ENCODE data around the gene NHSL2. TPM values are rescaled to one million over a fixed set of nuclear protein-coding genes. Genes with fewer than 3 reads are reported as not detected.

Gene NHSL2
- total and polyA plus RNA-seq, 7 experiments from 2014 or later: 0.18 to 17.0 (median 0.54) TPM

GRCh38 chrX:72180539-72180938 is 269.9 kb downstream of the NHSL2 start:
- ChIA-PET POLR2A (interaction anchor here (1.2 to 2.4 kb wide), 4 partner anchors 8 to 97 kb away, joined by 3 to 12 read pairs (median 6); partner anchors contain the start of gene RPS4X), CTCF (interaction anchor here (1.6 kb wide), 1 partner anchor 96 kb away, joined by 4 read pairs; the partner anchor contains the start of gene RPS4X)
- peaks cover 0 to 5% (median 3%) of the 10 kb centered on the region in 5 donors for H3K36me3 Mint-ChIP-seq
- Histone ChIP-seq H3K4me3 (ENCODE audit: low read length) (peak overlapping the region; percentile 65), H3K9me3 (ENCODE audit: control insufficient read depth in 2 of 3, low read length in 3 of 3) (no peaks in the 10 kb centered on the region), H3K27me3 (ENCODE audit: control insufficient read depth in 2 of 2, insufficient read depth in 2 of 2, low read length in 2 of 2) (no peaks in the 10 kb centered on the region), H3K4me1 (ENCODE audit: control insufficient read depth in 2 of 2, insufficient read depth in 2 of 2, low read length in 2 of 2) (peaks cover 8 to 19% of the 10 kb centered on the region in 2 donors), H3K27ac (ENCODE audit: low read depth, low read length) (peak overlapping the region; percentile 74), H3K36me3 (ENCODE audit: control insufficient read depth in 2 of 3, insufficient read depth in 3 of 3, low read length in 3 of 3) (no peaks in the 10 kb centered on the region)
- H3K9me3 Mint-ChIP-seq: no peaks in the 10 kb centered on the region
- peak overlapping the region in 7 of 9 donors; percentile 2 to 77 (median 21) for H3K27ac Mint-ChIP-seq
- ATAC-seq (no peak), DNase-seq (no peak)
- H3K4me1 Mint-ChIP-seq: peaks cover 4 to 18% (median 16%) of the 10 kb centered on the region in 7 donors
- intact Hi-C loops (cut with micrococcal nuclease): loop anchor here (2.0 to 10.0 kb wide), 7 partner anchors 40 to 162 kb away; partner anchors contain the start of genes ERCC6L (in 2 of the 2), RPS4X (in 1 of the 2) and RTL5 (in 1 of the 2)
- peak overlapping the region in 2 of 10 donors; percentile 26 to 52 for H3K4me3 Mint-ChIP-seq
- H3K27me3 Mint-ChIP-seq: peaks cover 0 to 4% (median 0%) of the 10 kb centered on the region in 5 donors

GRCh38 chrX:72181178-72182125 is 270.8 kb downstream of the NHSL2 start, which contains the start of gene PIN4:
TSS of gene PIN4 (plus strand) at chrX:72181757. CDS start at chrX:72181786, 29 bp downstream.
- Histone ChIP-seq H3K4me3 (ENCODE audit: low read length) (peak within 1 kb of the TSS; percentile 65), H3K27ac (ENCODE audit: low read depth, low read length) (peak within 1 kb of the TSS; percentile 74), H3K36me3 (ENCODE audit: control insufficient read depth in 2 of 3, insufficient read depth in 3 of 3, low read length in 3 of 3) (no peaks in the 10 kb centered on the region), H3K9me3 (ENCODE audit: control insufficient read depth in 2 of 3, low read length in 3 of 3) (no peaks in the 10 kb centered on the region), H3K27me3 (ENCODE audit: control insufficient read depth in 2 of 2, insufficient read depth in 2 of 2, low read length in 2 of 2) (no peaks in the 10 kb centered on the region), H3K4me1 (ENCODE audit: control insufficient read depth in 2 of 2, insufficient read depth in 2 of 2, low read length in 2 of 2) (peaks cover 8 to 19% of the 10 kb centered on the region in 2 donors)
- Mint-ChIP-seq H3K27me3 (no peaks in the 10 kb centered on the region), H3K4me1 (peaks cover 4 to 24% (median 16%) of the 10 kb centered on the region in 7 donors), H3K36me3 (peaks cover 0 to 8% (median 4%) of the 10 kb centered on the region in 5 donors), H3K4me3 (no peak within 1 kb of the TSS), H3K27ac (peak within 1 kb of the TSS in 1 of 9 donors; percentile 4), H3K9me3 (no peaks in the 10 kb centered on the region)
- CTCF ChIA-PET: interaction anchor here (0.6 to 1.6 kb wide), 3 partner anchors 12 to 96 kb away, joined by 3 to 4 read pairs (median 4); partner anchors contain the start of gene RPS4X
- intact Hi-C loops (cut with micrococcal nuclease): loop anchor here (1.0 to 10.0 kb wide), 10 partner anchors 12 to 392 kb away; partner anchors contain the start of genes ERCC6L (in 2 of the 2), RPS4X (in 2 of the 2) and RTL5 (in 1 of the 2)
- DNase-seq (peak; percentile 55 to 83 (median 77)), ATAC-seq (peak; percentile 94)
- POLR2A ChIA-PET: interaction anchor here (1.0 to 2.4 kb wide), 8 partner anchors 9 to 125 kb away, joined by 3 to 12 read pairs (median 3); partner anchors contain the start of gene RPS4X

- H3K36me3 Mint-ChIP-seq: peaks cover 0 to 11% (median 4%) of the 10 kb centered on the region in 5 donors
- Histone ChIP-seq H3K27me3 (ENCODE audit: control insufficient read depth in 2 of 2, insufficient read depth in 2 of 2, low read length in 2 of 2) (no peaks in the 10 kb centered on the region), H3K4me3 (ENCODE audit: low read length) (no peak overlapping the region), H3K9me3 (ENCODE audit: control insufficient read depth in 2 of 3, low read length in 3 of 3) (no peaks in the 10 kb centered on the region), H3K4me1 (ENCODE audit: control insufficient read depth in 2 of 2, insufficient read depth in 2 of 2, low read length in 2 of 2) (peaks cover 8 to 19% of the 10 kb centered on the region in 2 donors), H3K36me3 (ENCODE audit: control insufficient read depth in 2 of 3, insufficient read depth in 3 of 3, low read length in 3 of 3) (no peaks in the 10 kb centered on the region), H3K27ac (ENCODE audit: low read depth, low read length) (no peak overlapping the region)
- no peak overlapping the region for H3K27ac Mint-ChIP-seq
- no peaks in the 10 kb centered on the region for H3K27me3 Mint-ChIP-seq
- H3K4me3 Mint-ChIP-seq: no peak overlapping the region
- H3K9me3 Mint-ChIP-seq: no peaks in the 10 kb centered on the region
- intact Hi-C loops (cut with micrococcal nuclease): loop anchor here (5.0 to 10.0 kb wide), 4 partner anchors 51 to 92 kb away; partner anchors contain the start of genes ERCC6L (in 1 of the 2), RPS4X (in 1 of the 2) and RTL5 (in 1 of the 2)
- peaks cover 4 to 28% (median 16%) of the 10 kb centered on the region in 7 donors for H3K4me1 Mint-ChIP-seq
- DNase-seq: no peak
- CTCF ChIA-PET: no interaction called here
- ATAC-seq: no peak
- POLR2A ChIA-PET: interaction anchor here (0.6 to 0.7 kb wide), 2 partner anchors 275 to 601 kb away, joined by 3 to 6 read pairs; no protein-coding TSS in a partner anchor
Measured at GRCh38 chrX:72182924-72183323, 272.3 kb downstream of the NHSL2 start.

GRCh38 chrX:72201836-72202536 is 291.3 kb downstream of the NHSL2 start:
- no peak for DNase-seq
- H3K27me3 ChIP-seq (ENCODE audit: control insufficient read depth in 2 of 2, insufficient read depth in 2 of 2, low read length in 2 of 2): no peaks in the 10 kb centered on the region
- no peak overlapping the region for H3K27ac ChIP-seq (ENCODE audit: low read depth, low read length)
- Mint-ChIP-seq H3K36me3 (peaks cover 0 to 17% (median 14%) of the 10 kb centered on the region in 5 donors), H3K27ac (peak overlapping the region in 1 of 9 donors; percentile 62), H3K27me3 (no peaks in the 10 kb centered on the region), H3K4me3 (no peak overlapping the region), H3K9me3 (no peaks in the 10 kb centered on the region), H3K4me1 (peaks cover 0 to 4% (median 0%) of the 10 kb centered on the region in 7 donors)
- H3K4me1 ChIP-seq (ENCODE audit: control insufficient read depth in 2 of 2, insufficient read depth in 2 of 2, low read length in 2 of 2): no peaks in the 10 kb centered on the region
- ATAC-seq: no peak
- POLR2A ChIA-PET: no interaction called here
- H3K4me3 ChIP-seq (ENCODE audit: low read length): no peak overlapping the region
- CTCF ChIA-PET: no interaction called here
- H3K36me3 ChIP-seq (ENCODE audit: control insufficient read depth in 2 of 3, insufficient read depth in 3 of 3, low read length in 3 of 3): peaks cover 0 to 8% (median 0%) of the 10 kb centered on the region in 3 experiments
- intact Hi-C loops (cut with micrococcal nuclease): no loop called here
- H3K9me3 ChIP-seq (ENCODE audit: control insufficient read depth in 2 of 3, low read length in 3 of 3): no peaks in the 10 kb centered on the region

Other genes with a start within 250 kb of the NHSL2 start
- gene CXorf49, start 192.6 kb upstream of the NHSL2 start, total RNA-seq: not detected
- gene CXorf49, start 192.6 kb upstream of the NHSL2 start, polyA plus RNA-seq: not detected
- not detected for gene CXorf49B, start 147.5 kb upstream of the NHSL2 start, total RNA-seq
- gene CXorf49B, start 147.5 kb upstream of the NHSL2 start, polyA plus RNA-seq: not detected
- 1 to 10 TPM in 1 of 5 experiments, under 1 TPM in 4; 0.08 to 2.1 (median 0.19) TPM for gene RTL5, start 221.1 kb downstream of the NHSL2 start, total RNA-seq
- not detected for gene RTL5, start 221.1 kb downstream of the NHSL2 start, polyA plus RNA-seq